ENCODE measurements around the gene HLA-F. TPM values are rescaled to one million over a fixed set of nuclear protein-coding genes. Genes with fewer than 3 reads are reported as not detected.

Gene HLA-F
- total RNA-seq, 2 experiments from 2014 or later = 282 to 310 TPM

Other genes with a start within 250 kb of the HLA-F start
- not detected for gene MAS1L, start 235.5 kb upstream of the HLA-F start, total RNA-seq
- gene UBD, start 163.7 kb upstream of the HLA-F start, total RNA-seq = under 1 TPM in 1 of 2 experiments, not detected in 1; 0.31 TPM
- not detected for gene OR2H2, start 138.3 kb upstream of the HLA-F start, total RNA-seq
- gene GABBR1, start 90.3 kb upstream of the HLA-F start, total RNA-seq = 10 to 100 TPM in 1 of 2 experiments, 1 to 10 TPM in 1; 8.0 to 11.2 TPM
- not detected for gene MOG, start 66.3 kb upstream of the HLA-F start, total RNA-seq
- gene ZFP57, start 42.3 kb upstream of the HLA-F start, total RNA-seq = not detected
- gene HLA-G, start 104.4 kb downstream of the HLA-F start, total RNA-seq = under 1 TPM in 1 of 2 experiments, not detected in 1; 0.22 TPM
- 1,000 to 10,000 TPM; 1,509 to 1,515 TPM for gene HLA-A, start 219.1 kb downstream of the HLA-F start, total RNA-seq

All from activated naive CD4-positive, alpha-beta T cell treated with anti-CD3 and anti-CD28 coated beads for 36 hours (primary cell).